GM12891 (cell line): ENCODE results near the gene ABCC9.

Source experiments
- DNase-seq: peaks from one replicate; pipeline ENCODE4 v3.0.0; 2011; ENCODE audit warnings: low spot score; ENCODE audit not compliant: insufficient read length
- FAIRE-seq: peaks from 2 replicates; lab custom pipeline; 2011; peaks lifted over from hg19 to GRCh38; lab: Jason Lieb, UNC
- PAX5 ChIP-seq: IDR thresholded peaks from 2 replicates; pipeline ENCODE4 v1.6.1; 2011; ENCODE audit warnings: low read length, moderate library complexity, mild to moderate bottlenecking; ENCODE audit not compliant: insufficient read depth, severe bottlenecking
- POLR2A ChIP-seq: IDR thresholded peaks from 2 replicates; pipeline ENCODE4 v1.6.1; 2011; ENCODE audit warnings: low read depth, low read length, control low read depth
- POLR2AphosphoS5 ChIP-seq: IDR thresholded peaks from 2 replicates; pipeline ENCODE4 v1.6.1; 2011; ENCODE audit warnings: low read depth, low read length, control low read depth
- POU2F2 ChIP-seq: IDR thresholded peaks from 2 replicates; pipeline ENCODE4 v1.6.1; 2011; ENCODE audit warnings: low read depth, mild to moderate bottlenecking, control low read depth, low read length, moderate library complexity
- SPI1 ChIP-seq: IDR thresholded peaks from 2 replicates; pipeline ENCODE4 v1.6.1; 2011; ENCODE audit warnings: low read depth, low read length, control low read depth
- TAF1 ChIP-seq: IDR thresholded peaks from 2 replicates; pipeline ENCODE4 v1.6.1; 2011; ENCODE audit warnings: low read depth, low read length, control low read depth

The ABCC9 gene

GRCh38 chr12:21851151-21851550 is 90.1 kb downstream of the ABCC9 start:
- DNase-seq (no peak), FAIRE-seq (no peak)
- TF ChIP-seq SPI1: no peak
- TF ChIP-seq POU2F2: no peak
- no peak for TF ChIP-seq POLR2A
- TF ChIP-seq POLR2AphosphoS5: no peak
- no peak for TF ChIP-seq TAF1
- TF ChIP-seq PAX5: no peak

DNA sequence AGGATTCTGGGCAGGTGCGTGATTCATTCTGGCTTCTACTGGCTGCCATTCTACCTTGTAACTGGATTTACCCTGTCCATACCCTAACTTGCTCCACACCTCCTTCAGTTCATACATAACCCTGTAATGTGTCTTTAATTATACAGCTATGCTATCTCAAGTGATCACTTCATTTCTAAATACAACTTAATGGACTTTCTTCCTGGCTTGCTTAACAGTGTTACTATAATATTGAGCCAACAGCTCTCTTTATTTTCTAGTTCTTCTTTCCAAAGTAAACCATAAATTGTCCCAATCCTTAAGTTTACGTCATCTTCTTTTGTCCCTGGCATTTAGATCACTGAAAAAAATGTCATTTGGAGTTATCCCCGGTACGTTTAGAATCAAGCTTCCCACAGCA is 90.8 kb downstream of the ABCC9 start:
- DNase-seq (no peak), FAIRE-seq (no peak)
- TF ChIP-seq POU2F2: no peak
- no peak for TF ChIP-seq POLR2AphosphoS5
- no peak for TF ChIP-seq PAX5
- TF ChIP-seq TAF1: no peak
- no peak for TF ChIP-seq SPI1
- TF ChIP-seq POLR2A: no peak

DNA sequence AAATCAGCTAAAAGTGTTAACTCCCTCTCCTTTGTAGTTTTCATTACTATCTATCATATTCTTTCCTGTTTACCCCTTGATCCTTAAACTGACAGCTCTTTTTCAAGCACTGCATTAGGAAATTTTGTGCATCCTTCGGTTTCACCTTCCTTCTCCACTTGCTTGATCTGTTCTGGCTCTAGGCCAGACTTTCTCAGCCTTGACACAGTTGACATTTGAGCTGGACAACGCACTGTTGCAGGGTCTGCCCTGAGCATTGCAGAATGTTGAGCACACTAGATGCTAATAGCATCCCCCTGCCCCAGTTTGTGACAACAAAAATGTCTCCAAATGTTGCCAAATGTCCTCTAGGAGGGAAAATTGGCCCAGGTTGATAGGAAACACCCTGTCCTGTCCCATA is 91.3 kb downstream of the ABCC9 start:
- no peak for TF ChIP-seq PAX5
- TF ChIP-seq POU2F2: no peak
- TF ChIP-seq TAF1: no peak
- no peak for TF ChIP-seq POLR2AphosphoS5
- TF ChIP-seq POLR2A: no peak
- TF ChIP-seq SPI1: no peak
- no peak for FAIRE-seq
- DNase-seq: no peak

- DNase-seq (no peak), FAIRE-seq (no peak)
- TF ChIP-seq PAX5: no peak
- TF ChIP-seq POLR2AphosphoS5: no peak
- no peak for TF ChIP-seq POU2F2
- no peak for TF ChIP-seq TAF1
- no peak for TF ChIP-seq SPI1
- no peak for TF ChIP-seq POLR2A
These were observed 93.0 kb downstream of the ABCC9 start for GRCh38 chr12:21848192-21848591.

GRCh38 chr12:21843795-21844194 is 97.4 kb downstream of the ABCC9 start:
- TF ChIP-seq TAF1 (no peak), POU2F2 (no peak), POLR2A (no peak), SPI1 (no peak), POLR2AphosphoS5 (no peak), PAX5 (no peak)
- no peak for DNase-seq
- no peak for FAIRE-seq

DNA sequence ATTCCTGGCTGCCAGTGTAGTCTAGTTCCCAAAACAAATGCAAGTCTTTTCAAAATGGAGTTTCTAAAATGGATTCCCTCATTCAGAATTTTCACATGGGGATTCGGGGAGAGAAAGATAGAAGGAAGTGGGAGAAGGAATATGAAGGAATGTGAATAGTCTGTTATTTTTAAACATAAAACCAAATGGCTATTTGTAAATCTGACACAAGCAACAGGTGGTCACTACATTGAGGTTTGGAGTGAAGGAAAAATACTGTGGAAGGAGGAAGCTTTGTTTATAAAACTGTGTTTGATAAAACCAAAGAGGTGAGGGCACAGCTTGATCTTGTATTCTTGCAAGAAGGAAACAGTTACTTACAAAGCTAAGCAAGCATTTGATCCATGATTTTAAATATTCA is 101.5 kb downstream of the ABCC9 start:
- FAIRE-seq: no peak
- DNase-seq: no peak
- TF ChIP-seq POLR2AphosphoS5: no peak
- TF ChIP-seq TAF1: no peak
- TF ChIP-seq SPI1: no peak
- no peak for TF ChIP-seq PAX5
- TF ChIP-seq POLR2A: no peak
- no peak for TF ChIP-seq POU2F2

GRCh38 chr12:21837847-21838246 is 103.4 kb downstream of the ABCC9 start:
- no peak for FAIRE-seq
- TF ChIP-seq TAF1 (no peak), POLR2AphosphoS5 (no peak), SPI1 (no peak), POU2F2 (no peak), POLR2A (no peak), PAX5 (no peak)
- no peak for DNase-seq

- DNase-seq: no peak
- TF ChIP-seq POU2F2 (no peak), SPI1 (no peak), POLR2AphosphoS5 (no peak)
- FAIRE-seq: no peak
These were observed 109.4 kb downstream of the ABCC9 start for GRCh38 chr12:21831791-21832344.

DNA sequence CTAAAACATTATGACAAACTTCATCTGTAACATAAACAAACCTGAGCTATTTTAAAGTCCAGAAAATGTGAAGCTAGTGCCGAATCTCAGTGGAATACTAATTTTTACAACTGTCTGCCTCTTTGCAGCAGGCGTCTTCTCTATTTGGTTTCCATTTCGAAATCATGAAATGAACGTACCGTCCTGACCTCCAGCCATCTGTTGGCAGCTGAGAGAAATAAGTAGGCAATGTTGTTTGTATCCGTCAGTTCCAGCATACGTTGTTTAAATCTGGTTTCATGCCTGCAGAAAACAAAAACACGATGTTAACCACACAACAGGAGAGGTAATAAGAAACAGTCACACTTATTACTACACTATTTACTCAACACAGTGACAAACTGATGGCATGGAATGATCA is 112.4 kb downstream of the ABCC9 start:
- no peak for FAIRE-seq
- DNase-seq: no peak

GRCh38 chr12:21828136-21828775 is 113.0 kb downstream of the ABCC9 start:
- DNase-seq (no peak), FAIRE-seq (no peak)

More for the DNA sequence above, 112.4 kb downstream of the ABCC9 start:
- TF ChIP-seq SPI1 (no peak), TAF1 (no peak)

DNA sequence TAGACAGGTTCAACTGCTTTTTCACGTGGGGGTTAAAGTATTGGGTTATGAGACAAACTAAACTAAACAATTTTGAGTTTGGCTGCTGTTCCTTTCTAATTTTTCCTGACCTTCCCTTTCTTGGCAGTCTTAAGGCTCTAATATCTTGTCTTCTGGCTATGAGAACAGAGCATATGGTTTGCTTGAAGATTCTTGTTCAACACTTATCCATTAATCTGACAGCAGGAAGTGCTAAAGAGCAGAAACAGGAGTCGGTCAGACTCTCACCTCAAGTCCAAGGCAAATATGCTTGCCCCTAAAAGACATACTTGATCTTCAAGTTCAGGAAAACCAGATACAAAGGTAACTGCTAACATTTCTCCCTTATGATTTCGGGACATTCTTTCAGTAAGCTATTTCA is 114.1 kb downstream of the ABCC9 start:
- TF ChIP-seq SPI1 (no peak), POLR2AphosphoS5 (no peak), POU2F2 (no peak), POLR2A (no peak)
- FAIRE-seq: no peak
- DNase-seq: no peak

More at GRCh38 chr12:21828136-21828775, 113.0 kb downstream of the ABCC9 start:
- TF ChIP-seq PAX5: no peak
- no peak for TF ChIP-seq POLR2AphosphoS5
- no peak for TF ChIP-seq SPI1
- TF ChIP-seq POU2F2: no peak
- no peak for TF ChIP-seq TAF1
- no peak for TF ChIP-seq POLR2A
